Stimulated activated naive CD8-positive, alpha-beta T cell treated with anti-CD3 and anti-CD28 coated beads, Interleukin-15, Interleukin-2, amounts not matched to agents 100 ng/mL and 50 ng/mL, for 24 hours (primary cell): ENCODE measurements around the gene GMNN.
A peak's percentile ranks its signal among the peaks of the same experiment; 100 is the strongest.

Experiments
- H3K27ac Mint-ChIP-seq: one replicate; pipeline ENCODE4 v1.8.0; 2021; ENCODE audit warnings: mild to moderate bottlenecking, mixed read lengths
- H3K27me3 Mint-ChIP-seq: one replicate; pipeline ENCODE4 v1.8.0; 2021; ENCODE audit warnings: mixed read lengths
- H3K36me3 Mint-ChIP-seq: one replicate; pipeline ENCODE4 v1.8.0; 2021; ENCODE audit warnings: low read depth, mixed read lengths
- H3K4me1 Mint-ChIP-seq: one replicate; pipeline ENCODE4 v1.8.0; 2021; ENCODE audit warnings: low read depth, mixed read lengths
- H3K4me3 Mint-ChIP-seq: one replicate; pipeline ENCODE4 v1.8.0; 2021; ENCODE audit warnings: mild to moderate bottlenecking, mixed read lengths
- H3K9me3 Mint-ChIP-seq: one replicate; pipeline ENCODE4 v1.8.0; 2021; ENCODE audit warnings: mixed read lengths

GMNN gene

DNA sequence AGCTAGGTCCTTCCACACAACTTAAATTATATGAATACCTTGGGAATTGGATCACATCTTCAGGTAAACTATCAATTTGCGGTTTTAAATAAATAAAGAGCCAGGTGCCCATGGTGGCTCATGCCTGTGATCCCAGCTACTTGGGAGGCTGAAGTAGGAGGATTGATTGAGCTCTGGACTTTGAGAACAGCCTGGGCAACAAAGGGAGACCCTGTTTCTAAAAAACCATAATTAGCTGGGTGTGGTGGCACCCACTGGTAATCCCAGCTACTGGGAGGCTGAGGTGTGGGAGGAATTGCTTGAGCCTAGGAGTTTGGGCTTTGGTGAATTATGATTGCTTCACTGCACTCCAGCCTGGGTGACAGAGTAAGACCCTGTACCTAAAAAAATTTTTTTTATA, 3.4 kb downstream of the GMNN start:
- peaks cover 63% of the 10 kb centered on the region for H3K36me3 Mint-ChIP-seq
- H3K27ac Mint-ChIP-seq = no peak overlapping the region
- H3K27me3 Mint-ChIP-seq = no peaks in the 10 kb centered on the region
- no peaks in the 10 kb centered on the region for H3K9me3 Mint-ChIP-seq
- H3K4me3 Mint-ChIP-seq = peak overlapping the region; percentile 98
- H3K4me1 Mint-ChIP-seq = peaks cover 35% of the 10 kb centered on the region

DNA sequence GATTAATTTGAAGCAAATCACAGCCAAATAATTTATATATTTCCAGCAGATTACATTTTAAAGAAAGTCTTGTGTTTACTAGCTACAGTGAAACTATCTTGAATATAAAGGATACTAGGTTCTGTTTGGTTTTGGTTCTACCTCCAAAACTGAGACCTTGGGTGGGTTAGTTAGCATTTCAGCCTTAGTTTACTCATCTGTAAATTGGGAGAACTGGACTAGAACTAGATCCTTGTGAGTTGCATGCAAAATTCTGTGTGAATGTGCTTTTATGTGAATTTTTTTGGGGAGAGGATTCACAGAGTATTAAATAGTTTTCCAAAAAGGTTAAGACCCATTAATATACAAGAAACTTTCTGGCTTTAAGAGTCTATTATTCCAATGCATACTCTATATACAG, 4.1 kb downstream of the GMNN start:
- Mint-ChIP-seq H3K27ac (no peak overlapping the region), H3K9me3 (no peaks in the 10 kb centered on the region), H3K4me3 (no peak overlapping the region), H3K36me3 (peaks cover 70% of the 10 kb centered on the region), H3K27me3 (no peaks in the 10 kb centered on the region), H3K4me1 (peaks cover 35% of the 10 kb centered on the region)

DNA sequence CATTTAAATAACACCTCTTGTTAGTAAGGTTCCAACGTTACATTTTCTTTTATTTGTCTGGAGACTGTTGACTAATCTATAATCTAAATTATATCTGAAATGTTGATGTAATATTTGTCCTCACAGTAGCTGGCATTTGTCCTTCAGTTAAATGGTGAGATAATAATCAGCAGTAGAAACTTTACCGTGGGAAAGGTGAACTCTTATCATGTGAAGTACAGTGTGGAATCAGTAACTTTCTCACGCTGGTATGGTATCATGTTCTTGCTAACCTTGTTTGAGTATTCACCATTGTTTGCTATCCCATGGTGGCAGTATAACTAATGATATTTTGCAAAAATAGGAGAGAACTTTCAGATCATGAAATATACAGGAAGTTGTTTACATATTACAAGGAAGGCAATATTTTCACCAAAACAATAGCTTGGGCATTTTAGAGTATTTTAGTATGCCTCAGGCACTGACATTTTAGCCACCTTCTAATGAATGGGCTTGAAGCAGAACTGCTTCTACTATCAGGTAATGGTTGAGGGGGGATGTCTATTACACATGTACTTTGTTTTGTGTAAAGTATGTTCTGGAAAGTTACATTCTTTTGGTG, 4.8 kb downstream of the GMNN start:
- Mint-ChIP-seq H3K27me3 (no peaks in the 10 kb centered on the region), H3K36me3 (peaks cover 75% of the 10 kb centered on the region), H3K9me3 (no peaks in the 10 kb centered on the region), H3K4me1 (peaks cover 33% of the 10 kb centered on the region), H3K27ac (no peak overlapping the region), H3K4me3 (no peak overlapping the region)

DNA sequence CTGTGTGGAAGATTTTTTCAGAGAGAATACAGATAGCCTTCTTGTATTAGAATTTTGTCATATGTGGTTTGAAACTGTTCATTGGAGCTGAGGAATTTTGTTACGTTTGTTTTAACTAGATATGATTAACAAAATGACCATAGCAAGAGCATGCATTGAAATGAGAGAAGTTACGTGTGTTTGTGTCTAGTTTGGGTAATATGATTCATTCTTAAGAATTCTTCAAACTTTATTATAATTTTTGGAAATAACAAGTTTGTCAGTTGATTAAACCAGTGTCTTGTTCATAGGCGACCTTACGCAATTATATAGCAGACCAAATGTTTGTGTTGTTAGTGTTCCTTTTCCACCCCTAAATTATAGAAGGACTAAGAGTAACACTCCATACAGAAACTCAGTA, 5.5 kb downstream of the GMNN start:
- H3K27me3 Mint-ChIP-seq = no peaks in the 10 kb centered on the region
- peaks cover 31% of the 10 kb centered on the region for H3K4me1 Mint-ChIP-seq
- peaks cover 79% of the 10 kb centered on the region for H3K36me3 Mint-ChIP-seq
- no peaks in the 10 kb centered on the region for H3K9me3 Mint-ChIP-seq
- no peak overlapping the region for H3K4me3 Mint-ChIP-seq
- no peak overlapping the region for H3K27ac Mint-ChIP-seq

DNA sequence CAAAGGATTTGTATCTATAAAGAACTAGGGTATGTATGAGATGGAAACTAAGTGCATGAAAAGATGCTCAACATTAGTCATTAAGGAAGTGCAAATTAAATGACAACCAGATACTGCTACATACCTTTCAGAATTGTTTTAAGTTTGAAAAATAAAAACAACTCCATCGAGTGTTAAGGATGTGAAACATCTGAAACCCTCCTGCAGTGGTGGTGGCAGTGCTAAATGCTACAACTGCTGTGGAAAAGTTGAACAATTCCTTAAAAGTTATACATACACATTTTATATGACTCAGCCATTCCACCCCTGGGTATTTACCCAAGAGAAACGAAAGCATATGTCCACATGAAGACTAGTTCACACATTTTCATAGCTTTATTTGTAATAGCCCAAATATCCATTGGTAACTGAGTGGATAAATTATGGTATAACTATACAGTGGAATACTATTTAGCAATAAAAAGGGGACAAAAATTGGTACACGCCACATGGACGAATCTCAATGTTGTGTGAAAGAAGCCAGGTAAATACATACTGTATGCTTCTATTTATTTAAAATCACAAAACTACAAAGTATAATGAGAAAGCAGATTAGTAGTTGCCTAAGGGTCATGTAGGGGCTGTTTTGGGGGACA, 13.4 kb downstream of the GMNN start:
- H3K4me3 Mint-ChIP-seq = no peak overlapping the region
- no peaks in the 10 kb centered on the region for H3K9me3 Mint-ChIP-seq
- peaks cover 28% of the 10 kb centered on the region for H3K4me1 Mint-ChIP-seq
- H3K36me3 Mint-ChIP-seq = peaks cover 62% of the 10 kb centered on the region
- no peaks in the 10 kb centered on the region for H3K27me3 Mint-ChIP-seq
- peak overlapping the region; percentile 76 for H3K27ac Mint-ChIP-seq

DNA sequence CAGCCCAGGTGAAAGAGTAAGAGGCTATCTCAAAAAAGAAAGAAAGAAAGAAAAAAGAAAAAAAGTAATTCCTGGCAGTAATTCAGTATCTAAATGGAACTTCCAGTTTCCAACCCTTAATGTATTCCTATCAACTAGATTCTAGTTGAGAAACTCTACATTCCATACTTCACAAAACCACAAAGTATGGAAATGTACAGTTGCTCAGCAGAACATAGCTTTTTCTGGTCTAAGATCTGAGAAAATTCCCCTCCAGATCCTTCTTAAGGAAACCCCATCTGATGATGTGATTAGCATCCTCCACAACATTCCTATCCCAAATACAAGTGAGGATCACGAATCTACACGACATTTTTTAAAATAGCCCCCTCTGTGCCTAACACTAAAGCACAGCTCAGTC, 20.4 kb downstream of the GMNN start:
- Mint-ChIP-seq H3K27ac (no peak overlapping the region), H3K4me1 (peaks cover 24% of the 10 kb centered on the region), H3K9me3 (no peaks in the 10 kb centered on the region)

DNA sequence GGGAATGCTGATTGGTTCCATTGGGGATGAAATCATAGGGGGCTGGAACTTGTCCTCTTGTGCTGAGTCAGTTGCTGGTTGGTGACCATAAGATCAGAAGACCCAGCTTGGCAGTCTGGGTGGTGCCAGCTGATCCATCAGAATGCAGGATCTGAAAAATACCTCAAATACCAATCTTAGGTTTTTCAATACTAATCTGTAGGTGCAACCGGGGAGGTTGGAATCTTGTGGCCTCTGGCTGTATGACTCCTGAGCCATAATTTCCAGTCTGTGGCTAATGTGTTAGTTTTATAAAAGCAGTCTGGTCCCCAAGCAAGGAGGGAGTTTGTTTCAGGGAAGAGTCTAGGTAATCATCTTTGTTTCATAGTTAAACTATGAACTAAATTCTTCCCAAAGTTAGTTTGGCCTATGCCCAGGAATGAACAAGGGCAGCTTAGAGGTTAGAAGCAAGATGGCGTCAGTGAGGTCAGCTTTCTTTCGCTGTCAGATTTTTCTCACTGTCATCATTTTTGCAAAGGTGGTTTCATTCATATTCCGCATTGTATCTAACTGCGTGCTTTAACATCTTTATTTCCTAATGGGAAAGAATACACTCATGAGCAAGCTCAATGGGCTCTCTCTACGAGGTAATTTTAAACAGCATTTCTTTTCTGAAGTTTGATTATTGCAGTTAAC, 22.0 kb downstream of the GMNN start:
- peak overlapping the region; percentile 6 for H3K4me3 Mint-ChIP-seq
- peaks cover 24% of the 10 kb centered on the region for H3K4me1 Mint-ChIP-seq
- peaks cover 10% of the 10 kb centered on the region for H3K36me3 Mint-ChIP-seq
- no peaks in the 10 kb centered on the region for H3K9me3 Mint-ChIP-seq
- H3K27ac Mint-ChIP-seq = peak overlapping the region; percentile 10
- no peaks in the 10 kb centered on the region for H3K27me3 Mint-ChIP-seq

More for the DNA sequence above, 20.4 kb downstream of the GMNN start:
- Mint-ChIP-seq H3K27me3 (no peaks in the 10 kb centered on the region), H3K4me3 (no peak overlapping the region), H3K36me3 (peaks cover 7% of the 10 kb centered on the region)

DNA sequence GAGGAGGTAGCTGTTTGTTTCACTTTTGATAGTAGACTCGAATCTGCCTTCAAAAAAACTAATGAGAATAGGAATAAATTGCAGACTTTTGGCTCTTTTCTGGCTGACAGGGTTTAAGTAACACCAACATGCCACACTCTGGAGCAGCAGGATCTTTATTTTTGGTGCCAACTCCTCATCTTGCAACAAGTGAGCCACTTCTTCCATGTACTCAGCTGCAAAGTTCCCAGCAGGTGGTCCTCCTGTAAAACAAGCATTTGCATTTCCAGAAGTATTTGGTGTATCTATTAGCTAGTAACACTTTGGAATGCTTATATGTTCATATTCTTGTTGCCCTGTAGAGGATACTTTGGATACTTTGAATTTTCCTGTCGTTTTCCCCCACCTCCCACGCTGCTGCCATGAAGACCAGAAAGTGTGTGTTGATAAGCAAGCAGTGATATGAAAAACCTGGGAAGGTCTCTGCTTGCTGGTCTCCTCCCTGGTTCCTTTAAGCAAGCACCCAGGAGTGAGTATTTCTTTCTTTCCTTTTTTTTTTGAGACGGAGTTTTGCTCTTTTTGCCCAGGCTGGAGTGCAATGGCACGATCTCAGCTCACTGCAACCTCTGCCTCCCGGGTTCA, 23.0 kb downstream of the GMNN start:
- no peak overlapping the region for H3K4me3 Mint-ChIP-seq
- no peak overlapping the region for H3K27ac Mint-ChIP-seq

DNA sequence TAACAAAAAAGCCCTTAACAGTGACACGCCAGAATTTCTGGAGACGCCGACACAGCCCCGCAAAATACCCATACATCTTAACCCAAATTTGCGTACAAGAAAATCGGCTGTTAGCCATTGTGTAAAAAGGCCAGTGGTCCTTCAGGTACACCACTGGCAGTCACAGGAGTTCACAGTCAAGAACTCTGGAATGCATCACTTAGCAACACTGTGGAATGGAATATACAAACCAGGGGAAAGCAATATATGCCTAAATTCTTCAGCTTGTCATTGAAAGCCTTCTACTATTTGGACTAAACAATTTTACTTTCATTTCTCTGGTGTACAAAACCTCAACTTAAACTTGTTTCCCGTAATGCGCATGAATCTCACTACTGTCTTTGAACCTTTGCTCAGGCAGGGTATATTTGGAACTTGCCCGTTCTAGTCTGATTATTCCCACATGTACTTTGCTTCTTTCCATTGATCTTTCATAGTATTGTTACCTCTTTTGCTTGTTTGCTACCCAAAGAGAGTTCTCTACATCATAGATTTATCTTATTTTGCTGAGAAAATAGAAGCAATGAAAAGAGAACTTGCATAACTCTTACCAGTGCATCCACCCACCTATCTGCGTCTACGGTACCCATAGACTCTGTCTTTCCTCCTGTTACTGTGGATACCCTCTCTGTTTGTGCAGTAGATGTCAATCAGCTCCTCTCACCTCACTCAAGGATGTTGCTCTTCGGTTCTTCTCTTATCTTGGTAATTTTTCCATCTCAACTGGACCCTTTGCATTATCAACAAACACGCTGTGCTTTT, 24.2 kb downstream of the GMNN start, which contains the start of gene ARMH2:
TSS of gene ARMH2 (minus strand) at position 178 of the 801 bp plus-strand sequence. CDS start at position 118, 60 bp downstream.
- peaks cover 13% of the 10 kb centered on the region for H3K36me3 Mint-ChIP-seq
- peak within 1 kb of the TSS; percentile 21 for H3K27ac Mint-ChIP-seq
- no peak within 1 kb of the TSS for H3K4me3 Mint-ChIP-seq
- no peaks in the 10 kb centered on the region for H3K9me3 Mint-ChIP-seq
- no peaks in the 10 kb centered on the region for H3K27me3 Mint-ChIP-seq
- peaks cover 24% of the 10 kb centered on the region for H3K4me1 Mint-ChIP-seq

More for the DNA sequence above, 23.0 kb downstream of the GMNN start:
- H3K27me3 Mint-ChIP-seq = no peaks in the 10 kb centered on the region
- H3K4me1 Mint-ChIP-seq = peaks cover 24% of the 10 kb centered on the region
- peaks cover 10% of the 10 kb centered on the region for H3K36me3 Mint-ChIP-seq
- no peaks in the 10 kb centered on the region for H3K9me3 Mint-ChIP-seq

DNA sequence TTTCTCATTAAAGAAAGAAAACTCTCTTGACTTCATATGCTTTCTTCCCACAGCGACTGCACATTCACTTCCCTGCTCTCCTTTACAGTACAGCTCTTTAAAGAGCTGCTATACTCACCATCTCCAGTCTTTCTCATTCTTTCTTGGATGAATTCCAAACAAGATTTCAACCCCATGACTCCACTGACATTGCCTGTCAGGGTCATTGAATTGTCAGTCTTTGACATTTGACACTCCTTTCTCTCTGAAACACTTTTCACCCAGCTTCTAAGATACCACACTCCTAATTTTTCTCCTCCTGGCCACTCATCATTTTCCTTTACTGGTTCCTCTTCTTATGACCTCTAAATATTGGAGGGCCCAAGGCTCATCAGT, 24.8 kb downstream of the GMNN start:
- H3K9me3 Mint-ChIP-seq = no peaks in the 10 kb centered on the region
- no peak overlapping the region for H3K4me3 Mint-ChIP-seq
- peaks cover 13% of the 10 kb centered on the region for H3K36me3 Mint-ChIP-seq
- H3K27ac Mint-ChIP-seq = no peak overlapping the region
- peaks cover 24% of the 10 kb centered on the region for H3K4me1 Mint-ChIP-seq
- H3K27me3 Mint-ChIP-seq = no peaks in the 10 kb centered on the region

DNA sequence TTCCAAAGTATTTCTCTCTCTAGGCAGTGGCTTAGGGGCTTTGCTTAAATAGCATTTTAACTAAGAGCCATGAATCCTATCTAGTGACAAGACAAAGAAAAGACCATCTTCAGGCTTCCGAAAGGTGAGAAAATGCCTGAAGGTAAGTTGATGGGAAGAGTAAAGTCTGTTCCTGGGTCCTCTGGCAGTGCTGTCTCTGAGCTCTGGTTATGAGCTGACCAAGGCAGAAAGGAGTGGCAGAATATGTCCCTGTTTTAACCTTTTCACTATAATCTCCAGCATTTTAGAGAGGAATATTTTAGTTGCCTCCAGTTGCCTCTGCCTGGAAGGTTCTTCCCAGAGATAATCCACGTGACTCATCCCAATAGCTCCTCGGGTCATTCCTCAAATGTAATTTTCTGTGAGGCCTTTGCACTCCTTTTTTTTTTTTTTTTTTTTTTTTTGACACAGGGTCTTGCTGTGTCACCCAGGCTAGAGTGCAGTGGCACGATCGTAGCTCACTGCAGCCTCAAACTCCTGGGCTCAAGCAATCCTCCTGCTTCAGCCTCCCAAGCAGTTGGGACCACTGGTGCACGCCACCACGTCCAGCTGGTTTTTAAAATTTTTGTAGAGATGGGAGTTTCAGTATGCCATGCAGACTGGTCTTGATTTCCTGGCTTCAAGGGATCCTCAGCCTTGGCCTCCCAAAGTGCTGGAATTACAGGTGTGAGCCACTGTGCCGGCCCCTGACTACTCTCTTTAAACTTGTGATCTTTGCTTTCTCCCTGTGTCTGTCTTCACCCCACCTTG, 27.7 kb downstream of the GMNN start:
- Mint-ChIP-seq H3K27me3 (no peaks in the 10 kb centered on the region), H3K4me1 (peaks cover 6% of the 10 kb centered on the region), H3K27ac (no peak overlapping the region), H3K9me3 (no peaks in the 10 kb centered on the region), H3K4me3 (no peak overlapping the region), H3K36me3 (peaks cover 19% of the 10 kb centered on the region)

DNA sequence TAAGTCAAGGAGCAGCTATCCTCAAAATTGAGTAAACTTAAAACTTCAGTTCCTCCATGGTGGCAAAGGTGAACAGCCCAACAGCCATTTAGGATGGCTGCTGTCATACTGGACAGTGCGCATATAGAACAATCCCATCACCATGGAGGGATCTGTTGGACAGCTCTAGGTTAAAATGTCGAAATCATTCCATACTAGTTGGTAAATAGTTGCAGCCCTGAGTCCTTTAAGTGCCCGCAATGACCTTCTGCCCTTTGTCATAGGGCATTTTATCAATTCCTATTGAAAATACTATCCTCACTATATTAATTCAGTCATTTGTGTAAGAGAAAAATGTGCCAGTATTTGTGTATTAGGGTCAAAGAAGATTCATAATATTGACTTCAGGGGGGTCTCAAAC, 32.8 kb downstream of the GMNN start:
- H3K36me3 Mint-ChIP-seq = peaks cover 23% of the 10 kb centered on the region
- no peaks in the 10 kb centered on the region for H3K27me3 Mint-ChIP-seq
- H3K4me3 Mint-ChIP-seq = no peak overlapping the region
- H3K9me3 Mint-ChIP-seq = no peaks in the 10 kb centered on the region
- H3K27ac Mint-ChIP-seq = no peak overlapping the region
- H3K4me1 Mint-ChIP-seq = peaks cover 6% of the 10 kb centered on the region

DNA sequence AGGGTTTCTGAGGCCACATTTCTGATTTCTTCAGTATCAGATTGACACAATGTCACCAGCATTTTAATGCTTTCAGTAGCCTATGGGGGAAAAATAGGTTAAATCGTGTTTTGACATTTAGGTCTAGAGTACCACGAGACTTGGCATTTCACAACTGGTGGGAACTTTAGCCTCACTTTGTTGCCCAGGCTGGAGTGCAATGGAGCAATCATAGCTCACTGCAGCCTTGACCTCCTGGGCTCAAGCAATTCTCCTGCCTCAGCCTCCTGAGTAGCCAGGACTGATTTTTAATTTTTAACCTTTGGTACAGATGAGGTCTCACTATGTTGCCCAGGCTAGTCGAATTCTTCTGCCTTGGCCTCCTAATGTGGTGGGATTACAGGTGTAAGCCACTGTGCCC, 35.0 kb downstream of the GMNN start:
- Mint-ChIP-seq H3K27ac (no peak overlapping the region), H3K4me3 (no peak overlapping the region), H3K36me3 (peaks cover 20% of the 10 kb centered on the region), H3K4me1 (peaks cover 6% of the 10 kb centered on the region), H3K9me3 (no peaks in the 10 kb centered on the region), H3K27me3 (no peaks in the 10 kb centered on the region)

DNA sequence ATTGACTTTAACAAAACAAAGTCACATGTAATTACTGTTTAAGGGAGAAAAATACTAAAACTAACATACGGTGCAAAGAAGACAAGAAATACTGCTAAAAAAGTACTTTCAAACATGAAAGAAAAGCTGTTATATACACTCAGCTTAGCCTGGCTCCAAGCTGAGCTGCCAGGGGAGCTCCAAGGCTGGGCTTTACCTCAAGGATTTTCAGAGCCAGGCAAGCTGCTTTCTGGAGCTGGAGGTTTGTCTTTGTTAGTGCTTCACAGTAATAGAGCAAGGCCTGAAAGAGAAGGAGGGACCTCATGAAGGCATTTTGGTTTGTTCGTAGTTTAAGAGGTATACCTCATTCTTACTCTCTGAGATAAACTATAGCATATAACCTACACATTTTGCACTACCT, 43.6 kb downstream of the GMNN start:
- Mint-ChIP-seq H3K4me1 (peaks cover 6% of the 10 kb centered on the region), H3K27me3 (no peaks in the 10 kb centered on the region), H3K27ac (peak overlapping the region; percentile 31), H3K36me3 (peaks cover 30% of the 10 kb centered on the region), H3K4me3 (no peak overlapping the region), H3K9me3 (no peaks in the 10 kb centered on the region)
